Stimulated activated effector memory CD8-positive, alpha-beta T cell treated with anti-CD3 and anti-CD28 coated beads, Interleukin-12 subunit alpha, Interleukin-12 subunit beta, amount 100 ng/mL, for 72 hours (primary cell): ENCODE measurements around the gene TBC1D25.
"Not testable (repeated sequence)": the region's sequence is repeated elsewhere in the genome, so short reads cannot be mapped to it uniquely, and the experiment has no call there.

ENCODE experiments used
- ATAC-seq: fragments of 150-1000 bp; cut with Tn5 transposase; 2 replicates; pipeline ENCODE4 v1.10.0; 2021
- DNase-seq, 2 donors: peaks; one replicate each; pipeline ENCODE4 v3.0.0; 2021 to 2022; ENCODE audit warnings: low spot score in 2 of 2
- H3K27ac Mint-ChIP-seq: one replicate; pipeline ENCODE4 v1.8.0; 2022; ENCODE audit warnings: mild to moderate bottlenecking, mixed read lengths
- H3K36me3 Mint-ChIP-seq: one replicate; pipeline ENCODE4 v1.8.0; 2022; ENCODE audit warnings: mild to moderate bottlenecking, mixed read lengths
- H3K4me1 Mint-ChIP-seq: one replicate; pipeline ENCODE4 v1.8.0; 2022; ENCODE audit warnings: mixed read lengths
- H3K4me3 Mint-ChIP-seq: one replicate; pipeline ENCODE4 v1.8.0; 2022; ENCODE audit warnings: mild to moderate bottlenecking, mixed read lengths
- H3K9me3 Mint-ChIP-seq: one replicate; pipeline ENCODE4 v1.8.0; 2022; ENCODE audit warnings: mixed read lengths

The TBC1D25 gene

DNA sequence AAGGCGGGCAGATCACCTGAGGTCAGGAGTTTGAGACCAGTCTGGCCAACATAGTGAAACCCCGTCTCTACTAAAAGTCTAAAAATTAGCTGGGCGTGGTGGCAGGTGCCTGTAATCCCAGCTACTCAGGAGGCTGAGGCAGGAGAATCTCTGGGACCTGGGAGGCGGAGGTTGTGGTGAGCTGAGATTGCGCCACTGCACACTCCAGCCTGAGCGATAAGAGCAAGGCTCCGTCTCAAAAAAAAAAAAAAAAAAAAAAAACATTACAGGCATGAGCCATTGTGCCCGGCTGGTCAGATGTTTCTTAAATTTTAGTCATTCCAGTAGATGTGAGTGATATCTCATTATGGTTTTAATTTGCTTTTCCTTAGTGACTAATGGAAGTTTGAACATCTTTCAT, 13.7 kb upstream of the TBC1D25 start:
- peaks cover 13% of the 10 kb centered on the region for H3K4me1 Mint-ChIP-seq
- not testable (repeated sequence) for H3K27ac Mint-ChIP-seq, H3K4me3 Mint-ChIP-seq, DNase-seq, ATAC-seq, H3K9me3 Mint-ChIP-seq
- H3K36me3 Mint-ChIP-seq, result peaks cover 88% of the 10 kb centered on the region

DNA sequence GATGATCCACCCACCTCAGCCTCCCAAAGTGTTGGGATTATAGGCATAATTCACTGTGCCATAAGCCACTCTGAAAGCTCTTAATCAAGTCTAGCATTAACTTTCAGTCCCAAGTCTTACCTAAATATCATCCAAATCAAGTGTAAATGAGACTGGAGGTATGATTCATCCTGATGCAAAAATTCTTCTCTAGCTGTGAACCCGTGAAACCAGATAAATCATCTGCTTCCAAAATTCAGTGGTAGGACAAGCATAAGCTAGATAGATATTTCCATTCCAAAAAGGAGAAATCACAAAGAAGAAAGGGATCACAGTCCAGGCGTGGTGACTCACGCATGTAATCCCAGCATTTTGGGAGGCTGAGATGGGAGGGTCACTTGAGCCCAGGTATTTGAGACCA, 8.8 kb upstream of the TBC1D25 start:
- ATAC-seq (no peak), DNase-seq (no peak)
- peaks cover 36% of the 10 kb centered on the region for H3K4me1 Mint-ChIP-seq
- peaks cover 58% of the 10 kb centered on the region for H3K36me3 Mint-ChIP-seq
- H3K9me3 Mint-ChIP-seq, result no peaks in the 10 kb centered on the region
- H3K4me3 Mint-ChIP-seq, result no peak overlapping the region
- peak overlapping the region; percentile 50 for H3K27ac Mint-ChIP-seq

GRCh38 chrX:48531358-48531959, 8.1 kb upstream of the TBC1D25 start:
- DNase-seq (no peak), ATAC-seq (peak; percentile 92)
- Mint-ChIP-seq H3K36me3 (peaks cover 51% of the 10 kb centered on the region), H3K27ac (peak overlapping the region; percentile 95), H3K9me3 (no peaks in the 10 kb centered on the region), H3K4me1 (peaks cover 33% of the 10 kb centered on the region), H3K4me3 (peak overlapping the region; percentile 31)

DNA sequence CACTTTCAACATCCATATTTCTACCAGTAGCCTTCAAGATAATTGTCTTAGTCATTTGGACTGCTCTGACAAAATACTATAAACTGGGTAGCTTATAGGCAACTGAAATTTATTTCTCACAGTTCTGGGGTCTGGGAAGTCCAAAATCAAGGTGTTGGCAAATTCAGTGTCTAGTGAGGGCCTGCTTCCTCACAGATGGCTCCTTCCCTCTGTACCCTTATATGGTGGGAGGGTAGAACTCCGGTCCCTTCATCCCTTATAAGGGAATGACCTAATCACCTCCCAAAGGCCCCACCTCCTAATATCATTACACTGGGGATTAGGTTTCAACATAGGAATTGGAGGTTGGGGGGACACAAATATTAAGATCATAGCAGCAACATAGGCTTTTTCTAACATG, 7.4 kb upstream of the TBC1D25 start:
- ATAC-seq, result no peak
- H3K9me3 Mint-ChIP-seq, result no peaks in the 10 kb centered on the region
- H3K27ac Mint-ChIP-seq, result peak overlapping the region; percentile 95
- peaks cover 29% of the 10 kb centered on the region for H3K4me1 Mint-ChIP-seq
- peaks cover 45% of the 10 kb centered on the region for H3K36me3 Mint-ChIP-seq
- no peak for DNase-seq
- no peak overlapping the region for H3K4me3 Mint-ChIP-seq

DNA sequence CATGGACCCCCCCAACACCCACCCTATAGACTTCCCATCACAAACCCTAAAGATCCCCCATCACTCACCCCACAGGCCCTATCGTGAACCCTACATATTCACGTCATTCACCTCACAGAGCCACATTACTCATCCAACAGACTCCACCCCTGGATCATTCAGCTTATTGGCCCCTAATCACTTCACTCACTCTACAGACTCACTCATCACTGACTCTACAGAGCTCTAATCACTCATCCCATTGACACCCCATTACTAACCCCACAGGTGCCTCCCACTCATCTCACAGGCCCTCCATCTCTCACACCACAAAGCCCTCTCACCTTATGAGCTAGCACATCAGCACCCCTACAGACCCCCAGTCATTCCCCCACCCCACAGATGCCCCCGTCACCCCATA, 6.3 kb upstream of the TBC1D25 start:
- ATAC-seq, result peak; percentile 40
- H3K4me1 Mint-ChIP-seq, result peaks cover 29% of the 10 kb centered on the region
- peaks cover 35% of the 10 kb centered on the region for H3K36me3 Mint-ChIP-seq
- peak overlapping the region; percentile 83 for H3K27ac Mint-ChIP-seq
- H3K9me3 Mint-ChIP-seq, result no peaks in the 10 kb centered on the region
- H3K4me3 Mint-ChIP-seq, result no peak overlapping the region
- no peak for DNase-seq

GRCh38 chrX:48538641-48539344, 721 bp upstream of the TBC1D25 start:
- Mint-ChIP-seq H3K9me3 (no peaks in the 10 kb centered on the region), H3K4me3 (peak overlapping the region; percentile 81), H3K27ac (peak overlapping the region; percentile 93), H3K4me1 (peaks cover 28% of the 10 kb centered on the region), H3K36me3 (peaks cover 43% of the 10 kb centered on the region)
- DNase-seq (no peak), ATAC-seq (no peak)

DNA sequence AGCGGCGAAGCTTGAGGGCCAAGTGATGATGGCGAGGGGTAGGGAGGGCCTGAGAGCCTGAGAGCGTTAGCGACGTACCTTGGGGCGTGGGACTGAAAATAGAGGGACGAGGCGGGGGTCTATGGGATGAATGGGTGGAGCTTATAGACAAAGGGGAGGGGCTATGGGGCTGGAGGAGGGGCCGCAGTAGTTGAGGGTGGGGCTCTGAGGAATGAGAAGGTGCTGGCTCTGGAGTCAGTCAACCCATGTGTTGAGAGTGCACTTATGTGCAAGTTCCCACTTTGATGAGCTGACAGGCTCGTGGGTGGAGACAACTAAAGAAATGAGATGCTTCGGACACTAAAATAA, 488 bp downstream of the TBC1D25 start:
- peaks cover 18% of the 10 kb centered on the region for H3K4me1 Mint-ChIP-seq
- H3K9me3 Mint-ChIP-seq, result no peaks in the 10 kb centered on the region
- H3K36me3 Mint-ChIP-seq, result peaks cover 55% of the 10 kb centered on the region
- ATAC-seq (peak; percentile 74), DNase-seq (peak in 1 of 2 donors; percentile 78)
- peak overlapping the region; percentile 93 for H3K27ac Mint-ChIP-seq
- H3K4me3 Mint-ChIP-seq, result peak overlapping the region; percentile 81

DNA sequence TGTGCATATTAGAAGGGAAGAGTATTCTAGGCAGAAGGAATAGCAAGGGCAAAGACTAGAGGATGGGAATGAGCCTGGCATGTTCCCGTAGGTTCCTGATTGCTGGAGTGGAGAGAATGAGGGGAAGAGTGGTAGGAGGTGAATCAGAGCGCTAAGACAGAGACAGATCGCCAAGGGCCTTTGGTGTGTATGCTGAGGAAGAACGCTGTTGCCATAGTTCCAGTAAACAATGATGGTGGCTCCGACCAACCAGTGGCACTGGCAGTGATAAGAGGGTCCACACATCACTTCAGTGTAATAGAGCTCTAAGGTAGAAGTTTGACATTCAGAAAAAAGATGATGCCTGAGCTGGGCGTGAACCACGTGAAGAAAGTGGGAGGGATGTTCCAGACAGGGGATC, 966 bp downstream of the TBC1D25 start:
- peak in 1 of 2 donors; percentile 51 for DNase-seq
- Mint-ChIP-seq H3K9me3 (no peaks in the 10 kb centered on the region), H3K4me3 (peak overlapping the region; percentile 81)

DNA sequence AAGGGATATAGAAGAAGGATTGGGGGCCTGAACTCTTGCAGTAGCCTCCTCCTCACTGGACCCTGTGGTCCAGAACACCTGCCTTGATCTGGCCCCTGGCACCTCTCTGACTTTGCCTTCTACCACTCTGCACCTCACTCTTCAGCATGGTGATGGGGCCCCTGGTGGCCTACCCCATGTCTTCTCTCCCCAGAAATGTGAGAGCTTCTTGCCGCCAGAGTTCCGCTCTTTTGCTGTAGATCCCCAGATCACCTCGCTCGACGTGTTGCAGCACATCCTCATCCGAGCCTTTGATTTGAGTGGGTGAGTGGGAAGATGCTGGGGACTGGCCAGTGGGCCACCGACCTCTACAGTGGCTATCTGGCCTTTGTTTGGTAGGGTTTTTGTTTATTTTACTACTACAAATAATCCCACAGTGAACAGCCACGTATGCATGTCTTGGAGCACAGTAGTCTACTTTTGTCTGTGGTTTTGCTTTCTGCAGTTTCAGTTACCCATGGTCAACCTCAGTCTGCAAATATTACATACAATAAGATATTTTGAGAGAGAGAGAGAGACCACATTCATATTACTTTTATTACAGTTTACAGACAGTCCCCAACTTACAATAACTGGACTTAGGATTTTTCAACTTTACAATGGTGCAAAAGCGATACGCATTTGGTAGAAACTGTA, 1.8 kb downstream of the TBC1D25 start:
- Mint-ChIP-seq H3K9me3 (no peaks in the 10 kb centered on the region), H3K4me3 (peak overlapping the region; percentile 81), H3K36me3 (peaks cover 67% of the 10 kb centered on the region), H3K4me1 (peaks cover 18% of the 10 kb centered on the region), H3K27ac (peak overlapping the region; percentile 93)
- DNase-seq (peak in 1 of 2 donors; percentile 53), ATAC-seq (no peak)

More for the DNA sequence above, 966 bp downstream of the TBC1D25 start:
- no peak for ATAC-seq
- Mint-ChIP-seq H3K36me3 (peaks cover 60% of the 10 kb centered on the region), H3K27ac (peak overlapping the region; percentile 93), H3K4me1 (peaks cover 18% of the 10 kb centered on the region)

DNA sequence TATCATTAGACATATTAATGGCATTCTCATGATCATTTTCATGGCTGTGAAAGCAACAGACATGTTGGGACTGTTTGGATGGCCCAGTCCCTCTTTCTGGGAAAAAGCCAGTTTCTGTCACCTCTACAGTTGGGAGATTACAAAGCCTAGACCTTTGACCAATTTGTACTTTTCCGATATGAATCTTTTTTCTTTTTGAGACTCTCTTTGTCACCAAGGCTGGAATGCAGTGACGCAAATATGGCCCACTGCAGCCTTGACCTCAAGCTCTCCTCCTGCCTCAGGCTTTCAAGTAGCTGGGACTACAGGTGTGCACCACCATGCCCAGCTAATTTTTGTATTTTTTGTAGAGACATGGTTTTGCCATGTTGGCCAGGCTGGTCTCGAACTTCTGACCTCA, 9.4 kb downstream of the TBC1D25 start:
- Mint-ChIP-seq H3K4me3 (no peak overlapping the region), H3K36me3 (peaks cover 100% of the 10 kb centered on the region), H3K9me3 (no peaks in the 10 kb centered on the region), H3K4me1 (no peaks in the 10 kb centered on the region), H3K27ac (no peak overlapping the region)
- ATAC-seq, result no peak
- DNase-seq, result no peak

DNA sequence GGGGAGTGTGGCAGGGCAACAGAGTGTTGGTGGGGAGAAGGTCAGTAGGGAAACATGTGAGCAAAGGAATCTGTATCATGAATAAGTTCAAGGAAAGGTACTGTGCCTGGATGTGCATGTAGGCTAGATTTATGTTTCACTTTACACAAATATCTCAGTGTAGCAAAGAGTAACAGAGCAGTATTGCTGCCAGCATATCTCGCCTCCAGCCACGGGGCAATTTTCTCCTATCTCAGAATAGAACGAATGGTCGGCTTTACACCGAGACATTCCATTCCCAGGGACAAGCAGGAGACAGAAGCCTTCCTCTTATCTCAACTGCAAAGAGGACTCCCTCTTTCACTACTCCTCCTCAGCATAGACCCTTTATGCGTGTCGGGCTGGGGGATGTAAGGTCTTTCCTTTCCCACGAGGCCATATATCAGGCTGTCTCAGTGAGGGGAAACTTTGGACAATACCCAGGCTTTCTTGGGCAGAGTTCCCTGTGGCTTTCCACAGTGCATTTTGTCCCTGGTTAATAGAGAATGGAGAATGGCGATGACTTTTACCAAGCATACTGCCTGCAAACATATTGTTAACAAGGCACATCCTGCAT, 16.3 kb downstream of the TBC1D25 start:
- Mint-ChIP-seq H3K36me3 (peaks cover 94% of the 10 kb centered on the region), H3K27ac (peak overlapping the region; percentile 1)
- not testable (repeated sequence) for H3K4me3 Mint-ChIP-seq, ATAC-seq, DNase-seq, H3K9me3 Mint-ChIP-seq, H3K4me1 Mint-ChIP-seq

DNA sequence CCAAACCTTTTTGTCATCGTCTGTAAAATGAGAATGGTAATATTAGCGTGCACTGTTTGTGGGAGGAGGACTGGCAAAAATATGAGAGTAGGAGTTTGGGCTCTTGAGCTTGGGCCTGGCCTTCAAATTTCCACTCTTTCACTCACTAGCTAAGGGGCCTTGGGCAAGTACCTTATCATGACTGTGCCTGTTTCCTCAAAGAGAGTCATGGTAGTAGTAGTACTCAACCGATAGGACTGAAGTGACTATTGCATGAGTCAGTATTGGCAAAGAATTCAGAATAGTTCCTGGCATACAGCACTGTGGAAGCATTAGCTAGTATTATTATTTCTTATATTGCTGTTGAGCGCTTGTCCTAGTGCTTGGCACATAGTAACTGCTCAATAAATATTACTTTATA, 18.8 kb downstream of the TBC1D25 start:
- Mint-ChIP-seq H3K27ac (peak overlapping the region; percentile 79), H3K9me3 (no peaks in the 10 kb centered on the region), H3K4me3 (no peak overlapping the region), H3K36me3 (peaks cover 87% of the 10 kb centered on the region), H3K4me1 (no peaks in the 10 kb centered on the region)
- no peak for DNase-seq
- peak; percentile 100 for ATAC-seq

GRCh38 chrX:48559636-48560035, 20.1 kb downstream of the TBC1D25 start:
- ATAC-seq, result no peak
- Mint-ChIP-seq H3K27ac (no peak overlapping the region), H3K4me1 (no peaks in the 10 kb centered on the region), H3K4me3 (no peak overlapping the region), H3K9me3 (no peaks in the 10 kb centered on the region), H3K36me3 (peaks cover 73% of the 10 kb centered on the region)
- no peak for DNase-seq

- DNase-seq, result no peak
- Mint-ChIP-seq H3K36me3 (peaks cover 69% of the 10 kb centered on the region), H3K9me3 (no peaks in the 10 kb centered on the region), H3K27ac (peak overlapping the region; percentile 75), H3K4me1 (no peaks in the 10 kb centered on the region), H3K4me3 (no peak overlapping the region)
- ATAC-seq, result no peak
Measured at GRCh38 chrX:48560056-48560455, 20.5 kb downstream of the TBC1D25 start.

GRCh38 chrX:48560681-48561080, 21.2 kb downstream of the TBC1D25 start:
- H3K4me3 Mint-ChIP-seq, result no peak overlapping the region
- H3K36me3 Mint-ChIP-seq, result peaks cover 66% of the 10 kb centered on the region
- no peaks in the 10 kb centered on the region for H3K9me3 Mint-ChIP-seq
- DNase-seq (no peak), ATAC-seq (no peak)
- H3K4me1 Mint-ChIP-seq, result no peaks in the 10 kb centered on the region
- H3K27ac Mint-ChIP-seq, result peak overlapping the region; percentile 75
